NCI-H1417 (cell line): Measurements from ENCODE around the gene TBC1D8.

Experiments used
- DNase-seq, 3 experiments: peaks; one replicate each; lab custom pipeline; 2025; lab: John Stamatoyannopoulos, UW

TBC1D8 gene

GRCh38 chr2:101135412-101136296 lies 15.5 kb downstream of the TBC1D8 start:
- DNase-seq = no peak

- no peak for DNase-seq
Observed at GRCh38 chr2:101133492-101134100, 17.6 kb downstream of the TBC1D8 start.

GRCh38 chr2:101132202-101132601 lies 19.0 kb downstream of the TBC1D8 start:
- no peak for DNase-seq

GRCh38 chr2:101130081-101130480 lies 21.1 kb downstream of the TBC1D8 start:
- no peak for DNase-seq

- no peak for DNase-seq
Observed at GRCh38 chr2:101127319-101128056, 23.7 kb downstream of the TBC1D8 start.

GRCh38 chr2:101125808-101126207 lies 25.4 kb downstream of the TBC1D8 start:
- DNase-seq = no peak

- DNase-seq = no peak
Observed at GRCh38 chr2:101125374-101125773, 25.8 kb downstream of the TBC1D8 start.

GRCh38 chr2:101124643-101125366 lies 26.4 kb downstream of the TBC1D8 start:
- no peak for DNase-seq

- no peak for DNase-seq
Observed at GRCh38 chr2:101123795-101124471, 27.2 kb downstream of the TBC1D8 start.

GRCh38 chr2:101121174-101121573 lies 30.0 kb downstream of the TBC1D8 start:
- DNase-seq = no peak

- DNase-seq = no peak
Observed at GRCh38 chr2:101120124-101120996, 30.8 kb downstream of the TBC1D8 start.

GRCh38 chr2:101119431-101119830 lies 31.8 kb downstream of the TBC1D8 start:
- no peak for DNase-seq

GRCh38 chr2:101116841-101117552 lies 34.2 kb downstream of the TBC1D8 start:
- no peak for DNase-seq

- no peak for DNase-seq
Observed at GRCh38 chr2:101116348-101116747, 34.8 kb downstream of the TBC1D8 start.

GRCh38 chr2:101115664-101116063 lies 35.5 kb downstream of the TBC1D8 start:
- no peak for DNase-seq

GRCh38 chr2:101114815-101115214 lies 36.4 kb downstream of the TBC1D8 start:
- DNase-seq = no peak

GRCh38 chr2:101114268-101114783 lies 36.9 kb downstream of the TBC1D8 start:
- peak in 2 of 3 experiments; percentile 36 to 63 for DNase-seq

GRCh38 chr2:101113441-101114267 lies 37.5 kb downstream of the TBC1D8 start:
- DNase-seq = peak; percentile 68 to 90 (median 76)

- DNase-seq = peak in 2 of 3 experiments; percentile 3 to 48
Observed at GRCh38 chr2:101112772-101113157, 38.4 kb downstream of the TBC1D8 start.
